Stromal cell of bone marrow (primary cell): ENCODE data around the gene OBSL1.
A peak's percentile ranks its signal among the peaks of the same experiment; 100 is the strongest.

Experiments
- DNase-seq: peaks from one replicate; pipeline ENCODE4 v3.0.0-alpha.2; 2012; ENCODE audit warnings: low read depth

OBSL1 gene

DNA sequence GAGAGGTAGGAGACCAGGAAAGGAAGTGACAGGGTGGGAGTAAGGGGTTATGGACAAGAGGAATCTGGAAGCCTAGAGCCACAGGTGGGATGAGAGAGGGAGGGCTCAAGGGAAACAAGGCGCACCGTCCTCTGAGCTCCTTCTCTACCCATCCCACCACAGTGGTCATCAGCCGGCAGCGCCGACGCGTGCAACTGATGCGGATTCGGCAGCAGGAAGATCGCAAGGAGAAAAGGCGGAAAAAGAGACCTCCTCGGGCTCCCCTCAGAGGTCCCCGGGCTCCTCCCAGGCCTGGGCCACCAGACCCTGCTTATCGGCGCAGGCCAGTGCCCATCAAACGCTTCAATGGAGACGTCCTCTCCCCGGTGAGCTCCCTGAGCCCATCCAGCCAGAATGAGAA is 22.3 kb downstream of the OBSL1 start:
- DNase-seq = no peak

DNA sequence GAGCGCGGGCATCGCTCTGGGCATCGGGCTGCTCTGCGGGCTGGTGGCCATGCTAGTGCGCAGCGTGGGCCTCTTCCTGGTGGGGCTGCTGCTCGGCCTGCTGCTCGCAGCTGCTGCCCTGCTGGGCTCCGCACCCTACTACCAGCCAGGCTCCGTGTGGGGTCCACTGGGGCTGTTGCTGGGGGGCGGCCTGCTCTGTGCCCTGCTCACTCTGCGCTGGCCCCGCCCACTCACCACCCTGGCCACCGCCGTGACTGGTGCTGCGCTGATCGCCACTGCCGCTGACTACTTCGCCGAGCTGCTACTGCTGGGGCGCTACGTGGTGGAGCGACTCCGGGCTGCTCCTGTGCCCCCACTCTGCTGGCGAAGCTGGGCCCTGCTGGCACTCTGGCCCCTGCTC is 23.7 kb downstream of the OBSL1 start:
- DNase-seq = no peak

DNA sequence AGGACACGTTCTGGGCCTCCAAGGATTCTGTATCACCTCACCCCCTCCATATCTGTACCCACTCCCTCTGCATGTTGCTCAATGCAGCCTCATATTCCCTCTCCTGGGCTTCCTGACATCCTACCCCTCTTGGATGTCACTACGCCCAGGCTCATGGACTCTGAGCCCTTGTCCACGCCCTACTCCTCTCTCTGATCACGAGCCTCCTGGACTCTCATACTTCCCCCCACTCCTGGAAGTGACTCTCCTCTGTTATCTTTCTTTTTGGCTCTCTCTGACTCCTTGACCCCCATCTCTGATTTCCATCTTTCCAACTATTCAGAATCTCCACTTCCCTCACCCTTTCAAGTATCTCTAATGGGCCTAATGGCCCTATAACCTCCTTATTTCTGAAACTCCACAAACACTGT is 25.4 kb downstream of the OBSL1 start:
- no peak for DNase-seq

DNA sequence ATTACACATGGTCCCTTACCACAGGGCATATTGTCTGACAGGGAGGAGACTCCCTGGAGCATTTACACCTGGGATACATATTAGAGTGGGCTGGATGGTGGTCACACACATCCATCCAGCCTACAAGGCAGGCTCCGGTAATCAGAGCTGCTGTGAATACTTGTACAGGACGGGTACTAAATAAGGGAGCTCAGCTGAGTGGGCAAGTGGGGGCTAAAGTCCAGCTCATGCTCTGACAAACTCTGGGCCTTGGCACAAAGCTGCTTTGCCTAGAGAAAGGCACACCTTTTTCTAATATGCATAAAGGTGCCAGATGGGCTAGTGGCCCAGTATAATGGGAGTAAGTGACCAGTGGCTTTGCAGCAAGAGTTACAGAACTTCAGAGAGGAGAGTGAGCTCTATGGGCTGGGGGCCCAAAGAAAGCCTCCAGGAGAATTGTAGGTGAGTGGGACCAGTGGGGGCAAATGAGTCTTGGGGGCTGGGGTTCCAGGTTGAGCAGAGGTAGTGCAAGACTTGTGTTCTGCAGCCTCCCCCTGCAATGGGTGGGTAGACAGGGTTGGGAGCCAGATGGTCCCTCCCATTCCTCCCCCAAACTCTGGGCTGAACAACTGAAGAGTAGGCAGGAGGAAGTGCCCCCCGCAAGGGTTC is 25.9 kb downstream of the OBSL1 start:
- DNase-seq = no peak

DNA sequence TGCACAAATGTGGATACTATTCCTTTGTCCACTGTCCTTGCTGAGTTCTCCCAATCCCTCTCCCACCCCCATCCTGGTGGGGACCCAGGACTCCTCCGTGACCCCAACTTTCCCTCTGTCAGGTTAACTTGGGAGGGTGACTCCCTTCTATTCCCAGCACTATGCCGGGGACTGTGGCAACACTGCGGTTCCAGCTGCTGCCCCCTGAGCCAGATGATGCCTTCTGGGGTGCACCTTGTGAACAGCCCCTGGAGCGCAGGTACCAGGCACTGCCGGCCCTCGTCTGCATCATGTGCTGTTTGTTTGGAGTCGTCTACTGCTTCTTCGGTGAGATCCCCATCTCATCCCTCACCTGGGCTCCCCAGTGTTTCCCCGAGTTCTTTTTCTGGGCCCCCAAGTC is 26.8 kb downstream of the OBSL1 start:
- no peak for DNase-seq

DNA sequence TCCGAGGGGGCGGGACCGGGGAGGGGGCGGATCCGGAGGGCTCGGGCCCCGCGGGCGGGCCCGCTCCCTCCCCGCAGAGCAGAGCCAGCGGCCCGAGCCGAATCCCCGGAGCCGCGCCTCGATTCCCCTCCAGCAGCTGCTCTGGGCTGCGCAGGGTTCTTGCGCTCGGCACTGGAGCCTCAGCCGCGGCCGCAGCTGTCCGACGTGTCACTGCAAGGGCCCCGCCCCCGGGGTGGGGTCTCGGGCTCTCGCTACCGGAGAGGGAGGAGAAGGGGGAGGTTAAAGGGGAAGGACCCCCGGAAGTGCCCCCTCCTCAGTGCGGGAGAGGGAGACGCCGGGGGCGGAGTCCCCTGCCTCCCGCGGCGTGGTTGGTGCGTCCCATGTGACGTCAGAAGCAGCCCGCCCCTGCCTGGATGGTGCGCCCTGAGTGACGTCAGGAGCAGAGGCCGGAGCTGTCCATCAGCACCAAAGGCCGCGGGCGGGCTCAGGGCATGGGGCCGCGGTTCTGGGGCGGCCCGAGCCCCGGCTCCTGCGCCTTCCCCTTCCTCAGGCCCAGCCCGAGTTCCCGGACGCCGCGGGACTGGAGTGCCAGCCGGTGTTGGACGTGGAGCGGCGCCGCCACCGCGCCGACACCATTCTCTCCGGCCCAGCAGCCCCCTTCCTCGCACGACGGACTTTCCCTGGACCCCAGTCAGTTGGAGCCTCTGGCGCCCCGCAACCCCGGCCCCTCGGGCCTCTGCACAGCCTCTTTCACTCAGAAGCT is 27.6 kb downstream of the OBSL1 start, which contains the start of the genes CHPF and TMEM198:
CHPF (minus strand) TSS at position 214 of the 763 bp plus-strand sequence. CDS start 271 bp downstream, outside the sequence.
TMEM198 (plus strand) TSS at position 433 of the 763 bp plus-strand sequence. CDS start 700 bp downstream, outside the sequence.
- peak; percentile 95 for DNase-seq

DNA sequence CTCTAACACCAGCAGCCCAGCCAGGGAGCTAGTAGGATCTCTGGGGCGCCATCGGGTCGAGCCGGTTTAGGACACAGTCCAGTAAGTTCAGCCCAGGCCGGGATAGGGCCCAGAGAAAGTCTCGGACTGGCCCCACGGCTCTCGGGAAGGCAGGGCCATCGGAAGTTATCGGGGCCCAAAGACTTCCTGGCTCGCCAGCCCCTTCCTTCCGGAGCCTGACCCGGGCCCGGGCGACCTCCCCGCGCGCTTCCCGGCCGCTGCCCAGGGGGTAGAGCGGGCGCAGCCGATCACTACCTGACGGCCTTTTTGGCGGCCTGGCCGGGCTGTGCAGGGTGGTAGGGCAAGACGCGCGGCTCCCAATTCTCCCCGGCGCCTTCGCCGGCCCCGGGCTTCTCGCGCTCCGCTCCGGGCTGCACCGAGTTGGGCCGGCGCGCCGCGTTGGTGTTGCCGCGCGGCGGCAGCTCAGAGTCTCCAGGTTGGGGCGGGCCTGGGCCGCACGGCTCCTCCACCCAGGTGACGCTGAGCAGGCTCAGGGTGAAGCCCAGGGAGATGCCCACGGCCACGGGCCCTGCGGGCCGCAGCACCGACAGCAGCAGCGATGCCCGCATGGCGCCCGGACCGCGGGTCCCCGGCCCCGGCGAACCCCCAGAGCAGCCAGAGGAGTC is 28.3 kb downstream of the OBSL1 start:
- DNase-seq = peak; percentile 11

DNA sequence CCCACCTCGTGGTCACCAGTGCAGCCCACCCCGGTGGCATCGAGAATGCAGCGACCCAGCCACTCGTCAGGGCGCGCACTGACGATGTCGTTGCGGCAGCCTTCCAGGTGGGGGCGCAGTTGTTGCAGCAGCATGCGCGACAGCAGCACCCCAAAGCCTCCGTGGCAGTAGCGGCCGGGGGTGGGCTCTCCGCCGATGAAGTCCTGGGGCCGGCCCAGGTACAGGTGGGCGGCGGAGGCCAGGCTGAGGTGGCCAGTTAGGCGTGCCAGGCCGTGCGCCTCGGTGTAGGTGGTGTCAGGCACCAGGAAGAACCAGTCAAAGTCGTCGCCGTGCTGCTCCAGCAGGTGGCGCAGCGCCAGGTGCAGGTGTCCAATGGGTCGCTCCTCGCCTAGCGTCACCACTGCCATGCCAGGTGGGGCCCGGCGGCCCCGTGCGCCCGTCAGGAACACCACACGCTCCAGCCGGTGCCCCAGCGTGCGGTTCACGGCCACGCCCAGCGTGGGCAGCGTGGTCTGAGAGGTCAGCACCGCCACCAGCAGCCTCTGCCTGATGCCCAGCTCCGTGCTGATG is 29.6 kb downstream of the OBSL1 start:
- no peak for DNase-seq

DNA sequence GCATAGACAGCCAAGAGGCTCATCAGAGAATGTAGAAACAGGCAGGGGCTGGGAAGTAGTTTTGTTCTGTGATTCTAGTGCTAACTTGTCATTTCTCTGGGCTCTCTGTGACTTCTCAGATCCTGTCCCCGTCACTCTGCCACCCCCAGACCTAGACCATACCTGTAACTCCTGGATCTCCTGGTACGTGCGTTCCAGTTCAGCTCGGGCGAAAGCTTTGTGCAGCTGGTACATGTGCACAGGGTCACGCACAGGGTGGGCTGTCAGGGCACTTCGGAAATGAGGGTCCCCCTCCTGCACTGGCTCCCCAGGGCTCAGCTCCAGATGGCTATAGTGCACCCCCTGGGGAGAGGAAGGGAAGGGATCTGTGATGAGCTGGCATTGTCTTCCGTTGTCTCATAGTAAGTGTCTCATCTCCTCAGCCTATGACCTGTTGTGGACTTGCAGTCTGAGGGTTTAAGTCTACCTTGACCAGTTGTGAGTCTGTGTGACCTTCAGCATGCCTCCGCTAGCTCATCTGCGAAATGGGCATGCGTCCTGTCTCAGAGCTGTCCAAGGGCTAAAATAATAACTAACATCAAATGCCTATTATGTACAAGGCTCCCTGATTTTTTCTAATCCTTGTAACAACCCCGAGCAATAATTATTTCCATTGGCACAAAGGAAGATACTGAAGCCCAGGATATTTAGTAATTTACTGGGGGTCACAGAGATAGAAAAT is 30.4 kb downstream of the OBSL1 start:
- DNase-seq = no peak

DNA sequence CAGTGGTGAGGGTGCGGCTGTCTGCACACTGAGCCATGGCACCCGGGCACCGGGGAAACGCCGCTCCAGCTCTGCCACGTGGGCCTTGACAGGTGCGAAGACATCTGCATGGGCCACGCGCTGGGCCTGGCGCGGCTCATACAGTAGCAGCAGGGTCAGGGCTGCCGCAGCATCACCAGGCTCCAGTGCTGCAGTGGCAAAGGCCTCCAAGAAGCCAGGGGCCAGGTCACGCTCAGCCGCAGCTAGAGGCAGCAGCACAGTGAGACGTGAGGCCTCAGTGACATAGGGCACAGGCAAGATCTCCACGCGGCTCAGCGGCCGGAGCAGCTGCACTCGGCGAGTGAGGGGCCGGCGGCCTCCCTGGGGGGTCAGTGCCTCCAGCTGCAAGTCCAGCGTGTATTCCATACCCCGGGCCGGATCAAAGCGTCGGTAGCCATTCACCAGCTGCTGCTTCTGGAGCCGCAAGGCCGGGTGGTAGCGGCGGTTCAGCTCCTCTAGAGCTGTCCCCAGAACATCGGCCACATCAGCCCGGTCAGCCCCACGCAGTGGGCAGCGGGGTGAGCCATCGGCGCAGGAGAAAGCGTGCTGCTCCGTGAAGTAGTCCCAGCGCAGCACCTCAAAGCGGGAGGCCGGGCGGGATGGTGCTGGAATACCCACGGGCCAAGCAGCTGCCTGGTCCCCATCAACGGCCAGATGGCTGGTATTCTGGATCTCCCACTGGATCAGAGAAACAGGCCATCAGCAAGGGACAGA is 31.2 kb downstream of the OBSL1 start:
- no peak for DNase-seq

DNA sequence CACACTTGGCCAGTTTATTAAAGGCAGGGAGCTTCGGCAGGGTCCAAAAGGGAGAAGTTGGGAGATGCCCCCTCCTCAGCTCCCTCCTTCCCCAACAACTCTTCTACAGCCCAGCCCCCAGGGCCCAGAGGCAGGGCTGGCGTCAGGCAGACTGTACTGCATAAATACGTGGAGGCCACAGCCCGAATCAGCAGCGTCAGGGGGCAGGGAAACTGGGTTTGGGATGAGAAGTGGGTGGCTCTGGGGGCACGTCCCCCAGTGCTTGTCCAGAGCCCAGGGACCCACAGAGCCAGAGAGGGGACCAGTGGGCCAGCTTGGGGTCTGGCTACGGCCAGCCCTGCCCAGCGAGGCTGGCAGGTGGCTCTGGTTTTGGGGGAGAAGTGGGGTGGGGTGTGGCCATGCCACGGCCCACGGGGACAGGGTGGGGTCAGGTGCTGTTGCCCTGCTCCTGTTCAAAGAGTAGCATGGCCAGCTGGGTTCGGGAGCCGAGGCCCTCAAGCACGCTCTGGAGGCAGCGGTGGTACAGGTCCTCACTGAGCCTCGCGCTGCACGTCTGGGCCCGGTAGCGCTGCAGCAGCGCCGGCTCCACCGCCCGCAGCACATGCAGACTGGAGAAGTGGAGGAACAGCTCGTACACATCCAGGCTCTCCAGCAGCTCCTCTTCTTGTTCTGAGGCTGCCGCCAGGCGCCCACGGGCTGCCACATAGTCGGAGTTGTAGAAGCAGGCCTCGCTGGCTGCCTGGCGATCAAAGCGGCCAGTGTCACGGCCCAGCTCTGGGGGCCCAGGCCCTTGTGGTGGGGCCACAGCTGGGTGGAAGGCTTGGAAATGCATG is 32.2 kb downstream of the OBSL1 start:
- no peak for DNase-seq

DNA sequence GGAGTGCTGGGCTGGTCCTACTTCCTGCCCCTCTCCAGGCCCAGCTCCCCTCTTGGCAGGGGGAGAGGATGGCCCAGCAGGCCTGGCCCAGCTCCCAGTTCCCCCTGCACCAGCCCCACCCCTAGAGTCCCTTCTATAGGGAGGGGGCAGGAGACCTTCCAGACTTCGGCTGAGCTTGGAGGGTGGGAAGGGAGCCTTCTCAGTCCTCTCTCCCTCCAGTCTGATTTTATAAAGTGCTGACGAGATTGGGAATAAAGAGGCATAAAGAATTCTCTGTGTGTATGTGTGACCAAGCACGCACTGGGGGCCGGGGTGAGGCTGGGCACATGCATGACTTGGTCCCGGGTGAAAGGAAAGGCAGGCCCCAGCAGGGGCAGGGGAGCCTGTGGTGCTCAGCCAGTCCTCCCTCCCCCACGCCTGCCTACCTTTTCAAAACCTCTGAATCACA is 32.8 kb downstream of the OBSL1 start:
- DNase-seq = no peak

DNA sequence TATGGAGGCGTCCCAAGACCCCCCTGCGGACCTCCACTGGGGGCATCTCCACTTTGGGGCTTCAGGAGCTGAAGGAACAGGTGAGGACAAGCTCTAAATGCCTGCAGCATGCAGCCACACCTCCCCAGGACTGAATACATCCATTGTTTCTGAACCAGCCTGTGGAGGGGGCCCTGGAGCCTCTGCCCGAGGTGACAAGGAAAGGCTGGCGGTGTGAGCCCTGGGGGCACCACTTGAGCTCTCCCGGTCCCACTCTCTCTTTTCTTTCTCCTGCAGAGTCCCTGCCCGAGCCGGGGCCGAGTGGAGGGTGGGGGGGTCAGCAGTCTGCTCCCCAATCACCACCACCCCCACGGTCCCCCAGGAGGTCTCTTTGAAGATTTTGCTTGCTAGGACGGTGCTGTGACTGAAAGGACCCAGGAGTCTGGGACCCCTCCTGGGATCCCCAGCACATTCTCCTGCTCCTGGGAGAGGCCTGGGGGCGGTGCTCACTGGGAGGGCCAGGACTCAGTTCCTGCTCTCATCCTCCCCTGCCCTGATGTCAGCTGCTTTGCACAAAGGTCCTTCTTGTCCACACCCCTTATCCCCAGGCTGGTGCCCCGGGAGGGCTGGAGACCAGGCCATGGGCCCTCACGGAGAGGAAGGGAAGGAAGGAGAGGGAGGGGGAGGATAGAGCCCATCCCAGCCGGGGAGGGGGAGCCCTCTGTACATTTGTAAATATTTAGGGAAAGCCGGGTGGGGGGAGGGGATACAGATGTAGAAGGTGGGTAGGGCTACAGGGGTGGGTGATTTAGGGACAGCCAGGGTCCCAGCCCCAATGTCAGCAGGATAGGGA is 33.5 kb downstream of the OBSL1 start:
- no peak for DNase-seq

DNA sequence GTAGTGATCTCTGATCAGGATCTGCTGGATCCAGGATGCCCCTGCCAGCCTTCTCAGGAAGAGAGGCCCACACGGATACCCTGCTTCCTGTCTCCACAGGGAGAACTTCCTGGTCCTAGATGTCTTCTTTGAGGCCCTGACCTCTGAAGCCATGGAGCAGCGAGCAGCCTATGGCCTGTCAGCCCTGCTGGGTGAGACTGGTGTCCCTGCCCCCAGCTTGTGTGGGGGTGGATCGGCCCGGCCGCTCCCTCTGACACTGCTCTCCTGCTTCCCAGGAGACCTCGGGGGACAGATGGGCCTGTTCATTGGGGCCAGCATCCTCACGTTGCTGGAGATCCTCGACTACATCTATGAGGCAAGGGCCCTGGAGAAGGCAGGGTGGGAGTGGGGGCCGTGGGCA is 34.4 kb downstream of the OBSL1 start:
- DNase-seq = no peak

DNA sequence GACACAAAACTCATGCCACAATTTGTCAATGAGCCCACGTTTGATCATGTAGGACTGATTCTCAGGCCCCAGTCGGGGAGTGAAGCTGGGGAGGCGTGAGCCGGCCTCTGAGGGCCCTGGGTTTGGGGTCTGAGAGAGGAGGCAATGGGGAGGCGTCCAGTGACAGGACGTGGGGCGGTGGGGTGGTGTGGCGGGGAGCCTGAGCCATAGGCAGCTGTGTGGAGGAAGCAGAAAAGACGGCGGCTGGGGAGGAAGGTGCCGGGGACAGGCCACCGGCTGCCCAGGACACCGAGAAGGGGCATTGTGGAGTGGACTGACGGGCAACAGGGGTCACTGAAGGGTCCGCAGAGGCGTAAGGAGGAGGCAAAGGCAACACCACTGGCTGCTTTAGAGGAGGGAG is 34.9 kb downstream of the OBSL1 start:
- DNase-seq = no peak

DNA sequence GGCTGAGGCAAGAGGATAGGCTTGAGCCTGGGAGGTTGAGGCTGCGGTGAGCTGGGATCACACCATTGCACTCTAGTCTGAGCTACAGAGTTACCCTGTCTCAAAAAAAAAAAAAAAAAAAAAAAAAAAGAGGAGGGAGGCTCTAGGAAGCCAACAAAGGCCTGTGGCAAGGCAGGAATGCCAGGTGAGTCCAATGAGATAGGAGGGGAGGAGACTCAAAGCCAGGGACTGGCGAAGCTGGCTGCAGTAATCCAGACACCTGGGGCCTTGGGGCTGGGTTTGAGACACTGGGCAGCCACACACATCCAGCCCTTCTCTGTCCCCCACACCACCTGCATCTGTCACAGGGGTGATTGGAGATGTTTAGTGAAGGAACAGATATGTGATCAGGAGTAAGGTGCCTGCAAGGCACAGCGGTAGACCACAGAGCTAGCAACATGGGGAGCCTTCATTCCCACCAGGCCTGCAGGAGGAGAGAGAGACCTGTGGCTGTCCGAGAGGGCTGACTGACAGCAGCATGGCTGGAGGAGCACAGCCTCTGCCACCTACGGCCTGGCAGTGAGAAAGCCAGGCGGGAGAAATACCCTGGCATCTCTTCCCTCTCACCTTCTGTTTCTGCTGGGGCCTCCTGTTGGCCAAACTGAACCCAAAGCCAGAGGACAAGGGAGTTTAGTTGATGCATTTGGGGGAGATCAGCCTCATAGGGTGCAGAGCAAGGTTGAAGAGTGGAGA is 37.2 kb downstream of the OBSL1 start:
- no peak for DNase-seq

DNA sequence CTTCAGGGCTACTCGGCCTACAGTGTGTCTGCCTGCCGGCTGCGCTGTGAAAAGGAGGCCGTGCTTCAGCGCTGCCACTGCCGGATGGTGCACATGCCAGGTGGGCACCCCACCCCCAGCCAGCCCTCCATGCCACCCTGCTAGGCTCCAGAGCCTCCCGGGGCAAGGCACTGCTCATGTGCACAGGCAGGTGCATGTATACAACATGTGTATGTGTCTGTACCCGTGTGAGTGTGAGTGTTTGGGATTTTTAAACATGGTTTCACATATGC is 39.0 kb downstream of the OBSL1 start:
- DNase-seq = no peak

DNA sequence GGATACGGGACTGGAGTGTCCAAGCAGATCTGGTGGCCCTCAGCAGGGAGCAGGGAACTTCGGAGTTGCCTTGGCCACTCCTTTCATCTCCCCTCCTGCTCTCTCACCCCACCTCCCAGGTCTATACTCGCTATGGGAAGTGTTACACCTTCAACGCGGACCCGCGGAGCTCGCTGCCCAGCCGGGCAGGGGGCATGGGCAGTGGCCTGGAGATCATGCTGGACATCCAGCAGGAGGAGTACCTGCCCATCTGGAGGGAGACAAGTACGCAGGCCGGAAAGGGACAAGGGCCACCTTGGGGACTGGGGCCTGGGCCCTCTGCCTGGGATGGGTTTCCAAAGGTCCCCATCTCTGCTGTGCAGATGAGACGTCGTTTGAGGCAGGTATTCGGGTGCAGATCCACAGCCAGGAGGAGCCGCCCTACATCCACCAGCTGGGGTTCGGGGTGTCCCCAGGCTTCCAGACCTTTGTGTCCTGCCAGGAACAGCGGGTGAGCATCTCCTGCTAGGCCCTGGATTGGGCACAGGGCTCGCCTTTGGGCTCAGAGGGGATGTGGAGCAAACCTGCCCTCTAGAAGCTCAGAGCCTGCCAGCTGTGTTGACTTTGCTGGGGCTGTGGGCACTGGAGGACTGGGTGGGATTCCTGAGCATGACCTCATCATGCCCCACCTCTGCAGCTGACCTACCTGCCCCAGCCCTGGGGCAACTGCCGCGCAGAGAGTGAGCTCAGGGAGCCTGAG is 39.5 kb downstream of the OBSL1 start:
- no peak for DNase-seq
